Measurements from ENCODE around the gene SFMBT2.

DNA sequence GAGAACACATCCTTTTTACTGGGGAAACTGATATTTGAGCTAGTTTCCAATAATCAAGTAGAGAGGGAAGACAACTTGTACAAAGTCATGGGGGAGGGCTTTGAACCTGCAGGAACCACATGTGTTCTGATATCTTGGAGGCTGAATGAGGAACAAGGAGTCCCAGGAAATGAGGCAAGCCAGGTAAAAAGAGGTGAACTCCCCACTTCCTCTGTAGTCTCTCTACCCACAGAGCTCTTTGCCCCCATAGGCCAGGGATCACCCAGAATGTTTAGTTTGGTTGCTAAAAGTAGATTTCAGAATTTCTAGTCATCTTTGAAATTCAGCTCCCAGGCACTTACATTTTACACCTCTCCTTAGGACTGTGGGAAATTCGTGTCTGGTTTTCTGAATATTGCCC, 276.4 kb downstream of the SFMBT2 start:
- TF ChIP-seq CTCF (IDR thresholded peaks at IDR 0.05): no peak
- TF ChIP-seq EP300 (IDR thresholded peaks at IDR 0.05): no peak
- TF ChIP-seq POLR2A (IDR thresholded peaks at IDR 0.05): no peak

Measured in suprapubic skin (tissue), 3 donors.